MM.1S (cell line): ENCODE measurements around the gene DPH3.

Experiments used
- CTCF ChIP-seq: fragments of 300-600 bp; sonication (generic); IDR thresholded peaks from 2 replicates; pipeline ENCODE4 v1.5.1; 2016; ENCODE audit warnings: antibody characterized with exemption, low read length, mixed read lengths
- EZH2 ChIP-seq: fragments of 300-600 bp; sonication (generic); optimal IDR thresholded peaks from 2 replicates; pipeline ENCODE3; 2017; ENCODE audit warnings: low read depth, mild to moderate bottlenecking, antibody characterized with exemption, low read length, mixed read lengths
- EZH2phosphoT487 ChIP-seq: fragments of 300-600 bp; sonication (generic); IDR thresholded peaks from 2 replicates; pipeline ENCODE4 v1.6.1; 2018; ENCODE audit warnings: antibody characterized with exemption, low read length

GRCh38 chr3:16290827-16291196 lies 26.1 kb upstream of the DPH3 start:
- TF ChIP-seq CTCF (no peak), EZH2 (no peak), EZH2phosphoT487 (no peak)
